Activated T-helper 1 cell treated with Interleukin-2 at 50 U/mL for 16 hours (primary cell): Measurements from ENCODE around the gene DOK4.

ENCODE experiments used
- DNase-seq: peaks from one replicate; pipeline ENCODE4 v3.0.0-alpha.2; 2020; ENCODE audit warnings: low read depth

The DOK4 gene

GRCh38 chr16:57519796-57520360, 33.6 kb upstream of the DOK4 start:
- peak; percentile 65 for DNase-seq

GRCh38 chr16:57518922-57519321, 32.6 kb upstream of the DOK4 start:
- DNase-seq, result no peak

GRCh38 chr16:57518520-57518919, 32.2 kb upstream of the DOK4 start:
- no peak for DNase-seq

DNA sequence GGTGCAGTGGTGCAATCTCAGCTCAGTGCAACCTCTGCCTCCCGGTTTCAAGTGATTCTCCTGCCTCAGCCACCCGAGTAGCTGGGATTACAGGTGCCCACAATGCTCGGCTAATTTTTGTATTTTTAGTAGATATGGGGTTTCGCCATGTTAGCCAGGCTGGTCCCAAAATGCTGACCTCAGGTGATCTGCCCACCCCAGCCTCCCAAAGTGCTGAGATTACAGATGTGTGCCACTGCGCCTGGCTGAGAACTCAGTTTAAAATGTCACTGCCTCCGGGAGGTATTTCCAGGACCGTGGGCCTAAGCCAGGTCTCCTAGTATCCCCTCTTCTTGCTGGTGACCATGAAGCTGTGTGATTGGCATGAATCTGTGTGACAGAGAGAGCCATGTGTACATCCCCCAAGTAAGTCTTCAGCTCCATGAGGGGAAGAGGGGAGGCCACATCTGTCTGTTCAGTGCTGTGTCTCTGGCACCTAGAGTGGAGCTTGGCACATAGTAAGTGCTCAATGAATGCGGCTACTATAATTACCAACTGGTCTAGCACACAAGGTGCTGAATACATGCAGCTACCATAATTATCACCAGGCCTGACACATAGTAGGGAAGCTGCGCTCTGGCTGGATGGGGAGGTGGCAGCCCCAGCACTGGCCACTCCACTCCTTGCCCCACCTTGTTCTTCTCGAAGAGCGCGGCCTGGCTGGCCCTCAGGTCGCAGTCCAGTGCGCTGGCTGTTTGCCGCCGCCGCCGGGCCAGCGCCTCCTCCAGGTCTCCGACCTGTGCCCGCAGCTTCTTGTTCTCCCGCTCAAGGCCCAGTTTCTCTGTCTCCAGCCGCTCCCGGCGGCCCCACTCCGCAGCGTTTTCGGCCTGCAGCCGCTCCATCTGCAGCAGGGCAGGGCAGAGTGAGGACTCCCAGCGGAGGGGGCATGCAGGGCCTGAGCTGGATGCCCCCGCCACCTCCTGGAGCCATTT, 31.4 kb upstream of the DOK4 start:
- no peak for DNase-seq

GRCh38 chr16:57516773-57517172, 30.5 kb upstream of the DOK4 start:
- DNase-seq, result no peak

DNA sequence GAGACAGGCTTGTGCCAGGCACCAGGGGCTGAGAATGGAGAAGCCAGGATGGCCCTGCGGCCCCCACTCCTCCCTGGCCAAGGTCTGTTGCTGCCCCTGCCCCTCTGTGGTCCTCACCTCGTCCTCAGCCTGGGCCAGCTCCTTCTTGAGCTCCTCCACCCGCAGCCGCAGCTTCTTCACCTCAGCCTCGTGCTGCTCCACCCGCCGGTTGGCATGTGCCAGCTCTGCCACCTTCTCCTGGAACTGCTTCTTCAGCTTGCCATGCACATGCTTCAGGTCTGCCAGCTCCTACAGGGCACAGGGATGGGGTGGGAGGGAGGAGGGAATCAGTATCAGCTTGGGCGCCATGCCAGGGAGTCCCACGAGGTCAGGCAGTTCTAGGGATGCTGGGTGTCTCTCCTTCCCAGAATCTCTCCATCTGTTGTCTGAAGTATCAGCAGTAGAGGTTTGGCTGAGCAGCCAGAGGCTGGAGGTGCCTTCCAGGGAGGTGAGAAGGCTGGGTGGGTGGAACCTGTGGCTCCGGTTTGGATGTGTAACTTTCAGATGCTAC, 30.0 kb upstream of the DOK4 start:
- no peak for DNase-seq

GRCh38 chr16:57514791-57515600, 28.7 kb upstream of the DOK4 start:
- no peak for DNase-seq

GRCh38 chr16:57514371-57514770, 28.1 kb upstream of the DOK4 start:
- no peak for DNase-seq

DNA sequence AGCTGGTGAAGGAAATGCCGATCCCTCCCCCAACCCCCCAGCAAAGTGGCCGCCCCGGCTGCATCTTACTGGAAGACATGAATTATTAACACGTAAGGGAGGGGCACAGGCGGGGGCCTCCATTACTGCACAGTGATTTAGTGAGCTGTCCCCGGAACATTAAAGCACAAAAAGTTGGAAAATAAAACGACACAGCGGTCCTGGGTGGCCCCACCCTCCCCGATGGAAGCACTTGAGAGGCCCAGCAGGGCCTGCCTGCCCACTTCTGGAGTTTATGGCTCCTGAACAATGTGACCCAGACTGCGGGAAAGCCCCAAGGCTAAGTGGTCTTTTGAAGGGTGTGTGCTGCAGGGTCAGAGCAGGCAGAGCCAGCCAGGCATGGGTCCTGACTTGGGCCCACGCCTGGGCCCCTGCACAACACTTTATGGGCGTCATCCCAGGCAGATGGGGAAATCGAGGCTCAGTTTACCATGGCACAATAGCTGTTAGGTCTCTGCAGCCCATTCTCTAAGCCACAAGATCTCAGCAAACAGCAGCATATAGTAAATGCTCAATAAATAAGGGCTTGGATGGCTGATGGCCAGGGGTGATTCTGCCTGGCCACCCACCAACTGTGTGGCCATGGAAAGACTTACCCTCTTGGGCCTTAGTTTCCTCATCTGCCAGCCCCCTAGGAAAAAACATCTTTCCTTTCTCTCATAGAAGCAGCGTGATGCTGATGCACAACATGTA, 27.2 kb upstream of the DOK4 start:
- no peak for DNase-seq

DNA sequence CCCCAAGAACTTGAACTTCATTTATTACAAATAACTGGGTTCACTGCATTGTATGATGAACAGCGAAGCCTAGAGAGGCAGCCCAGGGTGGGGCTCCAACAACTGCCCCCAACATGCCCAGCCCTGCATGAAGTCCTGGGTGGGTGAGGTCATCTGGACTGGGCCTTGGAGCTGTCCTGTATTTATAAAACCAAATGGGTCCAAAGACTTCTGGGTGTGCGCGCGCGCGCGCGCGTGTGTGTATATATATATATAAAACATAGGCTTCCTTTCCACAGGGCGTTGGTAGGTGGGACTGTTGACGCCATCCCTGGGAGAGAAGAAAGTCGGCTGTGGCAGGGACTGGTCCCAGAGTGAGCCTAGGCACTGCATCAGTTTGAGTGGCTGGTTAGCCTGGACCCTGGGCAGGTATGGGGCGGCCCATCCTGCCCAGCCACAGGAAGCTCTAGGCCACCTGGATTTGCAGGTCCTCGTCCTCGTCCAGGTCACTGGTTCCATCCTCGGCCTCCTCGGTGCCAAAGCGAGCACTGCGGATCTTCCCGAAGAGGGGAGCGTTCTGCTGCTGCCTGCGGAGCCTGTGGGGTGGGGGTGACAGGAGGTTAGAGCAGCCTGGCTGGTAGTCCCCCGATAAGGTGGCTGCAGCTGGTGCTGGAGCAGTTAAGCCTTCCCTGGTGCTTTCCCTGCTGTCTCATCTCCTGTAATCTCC, 26.2 kb upstream of the DOK4 start:
- DNase-seq, result no peak

DNA sequence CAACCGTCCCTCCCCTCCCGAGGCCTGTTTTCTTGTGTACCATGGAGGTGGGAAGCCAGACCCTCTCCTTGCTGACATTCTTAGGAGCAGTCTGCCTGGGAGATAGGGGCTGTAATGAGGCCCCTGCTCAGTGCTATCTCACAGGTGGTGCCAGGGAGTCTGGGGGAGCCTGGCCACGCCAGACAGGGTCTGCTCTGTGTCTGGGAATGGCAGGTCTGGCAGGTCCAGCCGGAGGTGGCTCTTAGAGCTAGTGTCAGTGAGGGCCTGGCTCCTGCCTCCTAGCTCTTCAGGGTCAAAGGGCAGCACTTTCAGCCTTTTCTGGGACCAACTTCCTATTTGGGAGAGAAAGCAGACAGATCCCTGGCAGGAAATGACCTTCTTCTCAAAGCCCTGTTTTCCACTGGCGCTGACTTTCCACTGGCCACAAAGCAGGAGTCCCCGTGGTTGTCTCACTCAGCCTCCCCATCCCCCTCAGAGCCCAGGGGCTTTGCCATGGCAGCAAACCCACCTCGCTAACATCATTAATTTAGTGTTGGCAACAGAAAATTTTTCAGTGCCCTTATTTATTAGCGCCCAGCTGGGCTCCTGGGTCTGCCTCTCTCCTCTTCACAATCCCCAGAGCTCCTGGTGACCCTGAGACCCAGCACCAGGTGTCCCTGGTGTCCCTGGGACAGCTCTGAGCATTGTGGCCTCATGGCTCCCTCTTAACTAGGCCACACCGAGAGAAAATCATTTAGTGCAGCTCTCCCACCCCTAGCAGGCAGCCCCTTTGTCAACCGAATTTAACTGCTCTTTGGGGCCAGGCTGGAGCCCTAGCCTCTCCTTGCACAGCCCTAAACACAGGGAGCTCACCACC, 24.0 kb upstream of the DOK4 start:
- DNase-seq, result no peak

GRCh38 chr16:57509231-57509923, 23.1 kb upstream of the DOK4 start:
- DNase-seq, result no peak

DNA sequence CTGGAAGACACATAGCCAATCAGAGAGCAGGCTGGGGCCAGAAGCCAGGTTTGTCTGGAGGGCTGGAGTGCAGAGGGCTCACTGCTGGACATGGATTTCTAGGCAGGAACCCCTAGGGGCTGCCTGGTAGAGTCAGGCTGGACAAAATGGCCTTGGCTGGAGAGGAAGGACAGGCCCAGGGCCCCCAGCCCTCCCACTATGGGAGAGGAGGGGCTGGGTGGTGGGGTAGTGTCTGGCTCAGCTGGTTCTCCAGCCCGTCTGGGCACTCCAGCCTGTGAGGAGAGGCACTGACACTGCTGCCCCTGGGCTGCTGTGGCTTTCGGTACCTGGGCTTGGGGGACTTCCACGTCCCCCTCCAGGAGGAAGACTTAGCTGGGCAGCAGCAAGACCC, 21.7 kb upstream of the DOK4 start:
- no peak for DNase-seq

DNA sequence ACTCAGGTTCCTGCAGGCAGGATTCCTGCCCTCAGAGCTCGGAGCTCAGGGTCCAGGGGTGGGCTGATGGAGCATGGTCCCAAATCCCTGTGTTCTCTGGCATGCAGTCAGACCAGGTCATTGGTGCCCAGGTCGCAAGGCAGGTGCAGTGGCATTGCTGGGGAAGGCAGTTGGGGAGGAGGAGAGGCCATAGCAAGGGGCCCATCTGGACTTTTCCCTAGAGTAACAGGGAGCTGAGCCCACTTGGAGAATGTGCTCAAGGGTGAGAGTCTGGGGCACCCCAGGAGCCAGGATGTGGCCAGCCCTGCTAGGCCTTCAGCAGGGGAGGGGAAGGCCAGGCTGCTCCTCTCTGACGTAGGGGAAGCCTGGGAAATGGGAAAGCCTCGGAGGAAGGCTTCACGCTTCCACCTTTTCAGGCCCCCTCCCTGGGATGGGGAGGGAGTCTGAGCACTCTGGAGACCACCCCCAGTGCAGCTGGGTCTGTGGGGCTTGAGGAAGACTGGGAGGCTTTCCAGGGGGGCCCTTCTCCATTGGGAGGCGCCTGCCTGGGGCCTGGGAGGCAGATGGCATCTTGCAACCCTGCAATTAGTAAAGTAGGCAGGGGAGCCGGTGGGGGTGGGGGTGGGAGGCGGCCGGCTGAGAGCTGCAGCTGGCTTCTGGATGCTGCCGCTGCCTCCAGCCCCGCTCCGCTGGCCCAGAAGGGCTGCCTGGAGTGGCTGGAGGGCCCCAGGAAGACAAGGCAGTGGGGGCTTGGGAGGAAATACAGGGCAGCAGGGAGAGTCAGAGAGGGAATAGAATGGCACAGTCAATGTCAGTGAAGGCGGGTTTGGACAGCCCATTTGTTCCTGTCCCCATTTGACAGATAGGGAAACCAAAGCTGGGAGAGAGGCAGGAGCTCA, 21.1 kb upstream of the DOK4 start:
- DNase-seq, result no peak

DNA sequence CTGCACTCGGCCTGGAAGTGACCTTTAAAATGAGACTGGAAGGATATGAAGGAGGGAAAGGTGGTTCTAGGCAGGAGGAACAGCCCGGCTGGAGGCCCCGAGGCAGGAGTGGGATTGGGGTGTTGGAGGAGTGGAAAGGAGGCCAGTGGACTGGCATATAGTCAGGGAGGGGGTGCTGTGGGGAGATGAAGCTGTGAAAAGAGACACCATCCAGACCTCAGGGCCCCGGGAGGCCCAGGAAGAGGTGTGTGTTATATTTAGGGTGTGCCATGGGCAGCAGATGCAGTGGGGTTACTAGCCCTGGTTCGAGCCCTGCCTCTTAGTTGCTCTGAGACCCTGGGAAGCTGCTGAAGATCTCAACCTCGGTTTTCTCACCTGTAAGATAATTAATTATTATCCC, 18.9 kb upstream of the DOK4 start:
- no peak for DNase-seq

DNA sequence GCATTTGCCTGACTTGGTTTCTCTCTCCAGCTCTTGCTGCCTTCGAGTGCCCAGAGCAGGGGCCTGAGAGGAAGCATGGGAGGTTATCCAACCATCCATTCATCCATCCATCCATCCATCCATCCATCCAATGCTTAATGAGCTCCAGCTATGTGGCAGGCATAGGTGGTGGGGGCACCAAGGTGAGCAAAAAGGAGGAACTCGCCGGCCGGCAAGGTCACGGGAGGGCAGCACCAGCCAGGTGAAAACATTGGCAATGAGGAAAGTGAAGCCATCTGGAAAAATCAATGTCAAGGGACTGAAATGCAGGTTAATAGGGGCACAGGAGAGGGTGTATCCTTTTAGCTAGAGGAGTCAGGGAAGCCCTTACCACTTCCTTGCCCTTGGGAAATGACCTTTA, 18.2 kb upstream of the DOK4 start:
- DNase-seq, result no peak

GRCh38 chr16:57504001-57504400, 17.7 kb upstream of the DOK4 start:
- no peak for DNase-seq

DNA sequence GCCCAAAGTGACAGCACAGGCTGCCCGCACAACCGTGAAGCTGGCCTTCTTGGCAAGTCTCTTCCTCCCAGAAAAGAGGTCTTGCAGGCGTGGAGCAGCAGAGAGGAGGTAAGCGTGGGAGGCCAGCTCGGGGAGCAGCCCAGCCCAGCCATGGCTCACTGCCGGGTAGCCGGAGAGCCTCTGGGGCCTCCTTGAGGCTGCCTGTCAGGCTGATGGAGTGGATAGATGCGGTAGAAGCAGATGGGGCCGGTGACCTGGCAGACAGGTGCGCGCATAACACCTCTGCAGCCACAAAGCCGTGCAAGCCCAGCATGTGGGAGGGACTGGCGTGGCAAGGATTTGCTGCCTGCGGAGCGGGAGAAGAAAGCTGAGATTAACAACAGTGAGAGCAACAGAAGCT, 17.1 kb upstream of the DOK4 start:
- DNase-seq, result no peak
